Progenitor cell of endocrine pancreas (in vitro differentiated cells): ENCODE data around the gene CHCHD3. TPM values are rescaled to one million over a fixed set of nuclear protein-coding genes. Genes with fewer than 3 reads are reported as not detected.

Experiments used
- DNase-seq: peaks from one replicate; pipeline ENCODE4 v3.0.0; 2021; ENCODE audit warnings: low spot score; ENCODE audit not compliant: unreplicated experiment
- H3K27ac Mint-ChIP-seq: 2 replicates; pipeline ENCODE4 v1.8.0; 2021; ENCODE audit warnings: mild to moderate bottlenecking, moderate library complexity, mixed read lengths
- H3K27me3 Mint-ChIP-seq: 2 replicates; pipeline ENCODE4 v1.8.0; 2021; ENCODE audit warnings: mixed read lengths
- H3K36me3 Mint-ChIP-seq: 2 replicates; pipeline ENCODE4 v1.8.0; 2022; ENCODE audit warnings: mixed read lengths; ENCODE audit not compliant: insufficient read depth
- H3K4me1 Mint-ChIP-seq: 2 replicates; pipeline ENCODE4 v1.8.0; 2021; ENCODE audit warnings: low read depth, mixed read lengths
- H3K4me3 Mint-ChIP-seq: 2 replicates; pipeline ENCODE4 v1.8.0; 2021; ENCODE audit warnings: low read depth, mild to moderate bottlenecking, moderate library complexity, mixed read lengths
- H3K9me3 Mint-ChIP-seq: 2 replicates; pipeline ENCODE4 v1.8.0; 2021; ENCODE audit warnings: low read depth, mixed read lengths
- total RNA-seq: library from RNA; stranded (reverse); gene quantifications from 2 replicates; pipeline ENCODE4 v1.2.1, GENCODE V29; 2021
- TF ChIP-seq, protein P1 (sequence below): fragments of 200-600 bp; sonication (generic); IDR thresholded peaks from one replicate; pipeline ENCODE4 v1.5.0; 2021; ENCODE audit warnings: antibody characterized with exemption, mild to moderate bottlenecking; ENCODE audit not compliant: unreplicated experiment

The CHCHD3 gene
- total RNA-seq, 1 donor from 2014 or later = 67.3 TPM

DNA sequence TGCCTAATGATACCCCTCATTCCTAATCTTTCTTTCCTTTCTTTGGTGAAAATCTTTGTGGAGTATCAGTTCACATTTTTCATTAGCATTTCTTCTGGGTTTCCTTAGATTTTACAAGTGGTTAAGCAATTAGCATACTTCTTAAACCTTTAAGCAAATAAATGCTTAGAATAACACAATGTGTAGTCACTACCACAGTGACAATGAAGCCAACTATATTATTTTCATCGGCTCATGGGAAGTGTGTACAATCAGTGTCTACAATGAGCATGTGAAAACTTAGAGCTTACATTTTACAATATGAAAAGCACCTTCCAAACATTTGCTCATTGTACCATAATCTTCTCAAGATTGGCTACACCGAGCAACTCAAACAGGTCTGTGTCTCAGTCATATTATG is 329.5 kb downstream of the CHCHD3 start:
- no peak overlapping the region for H3K27ac Mint-ChIP-seq
- no peak overlapping the region for H3K4me3 Mint-ChIP-seq
- H3K9me3 Mint-ChIP-seq = no peaks in the 10 kb centered on the region
- H3K4me1 Mint-ChIP-seq = no peaks in the 10 kb centered on the region
- DNase-seq = no peak
- H3K27me3 Mint-ChIP-seq = peaks cover 5% of the 10 kb centered on the region
- no peaks in the 10 kb centered on the region for H3K36me3 Mint-ChIP-seq
- TF ChIP-seq, protein P1, sequence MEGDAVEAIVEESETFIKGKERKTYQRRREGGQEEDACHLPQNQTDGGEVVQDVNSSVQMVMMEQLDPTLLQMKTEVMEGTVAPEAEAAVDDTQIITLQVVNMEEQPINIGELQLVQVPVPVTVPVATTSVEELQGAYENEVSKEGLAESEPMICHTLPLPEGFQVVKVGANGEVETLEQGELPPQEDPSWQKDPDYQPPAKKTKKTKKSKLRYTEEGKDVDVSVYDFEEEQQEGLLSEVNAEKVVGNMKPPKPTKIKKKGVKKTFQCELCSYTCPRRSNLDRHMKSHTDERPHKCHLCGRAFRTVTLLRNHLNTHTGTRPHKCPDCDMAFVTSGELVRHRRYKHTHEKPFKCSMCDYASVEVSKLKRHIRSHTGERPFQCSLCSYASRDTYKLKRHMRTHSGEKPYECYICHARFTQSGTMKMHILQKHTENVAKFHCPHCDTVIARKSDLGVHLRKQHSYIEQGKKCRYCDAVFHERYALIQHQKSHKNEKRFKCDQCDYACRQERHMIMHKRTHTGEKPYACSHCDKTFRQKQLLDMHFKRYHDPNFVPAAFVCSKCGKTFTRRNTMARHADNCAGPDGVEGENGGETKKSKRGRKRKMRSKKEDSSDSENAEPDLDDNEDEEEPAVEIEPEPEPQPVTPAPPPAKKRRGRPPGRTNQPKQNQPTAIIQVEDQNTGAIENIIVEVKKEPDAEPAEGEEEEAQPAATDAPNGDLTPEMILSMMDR = no peak

DNA sequence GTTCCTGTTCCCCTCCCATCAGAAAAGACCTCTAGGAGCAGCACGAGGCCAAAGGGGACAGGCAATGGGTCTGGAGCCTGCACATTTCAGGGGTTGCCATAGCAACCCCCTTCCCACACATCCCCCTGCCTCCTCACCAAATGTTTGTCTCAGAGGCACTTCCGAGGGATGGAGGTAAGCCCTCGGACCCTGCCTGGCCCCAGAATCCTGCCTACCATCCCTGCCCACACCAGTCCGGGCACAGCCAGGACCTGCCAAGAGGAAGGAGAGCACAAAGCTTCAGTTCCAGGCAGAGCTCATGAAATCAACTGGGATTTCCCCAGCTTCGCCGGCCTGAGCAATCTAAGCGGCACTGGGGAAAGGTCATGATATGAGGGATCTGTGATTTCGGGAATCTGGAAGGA is 330.6 kb downstream of the CHCHD3 start:
- TF ChIP-seq, protein P1 = no peak
- DNase-seq = no peak
- no peak overlapping the region for H3K27ac Mint-ChIP-seq
- H3K9me3 Mint-ChIP-seq = no peaks in the 10 kb centered on the region
- no peaks in the 10 kb centered on the region for H3K4me1 Mint-ChIP-seq
- peaks cover 5% of the 10 kb centered on the region for H3K27me3 Mint-ChIP-seq
- H3K36me3 Mint-ChIP-seq = no peaks in the 10 kb centered on the region
- no peak overlapping the region for H3K4me3 Mint-ChIP-seq

DNA sequence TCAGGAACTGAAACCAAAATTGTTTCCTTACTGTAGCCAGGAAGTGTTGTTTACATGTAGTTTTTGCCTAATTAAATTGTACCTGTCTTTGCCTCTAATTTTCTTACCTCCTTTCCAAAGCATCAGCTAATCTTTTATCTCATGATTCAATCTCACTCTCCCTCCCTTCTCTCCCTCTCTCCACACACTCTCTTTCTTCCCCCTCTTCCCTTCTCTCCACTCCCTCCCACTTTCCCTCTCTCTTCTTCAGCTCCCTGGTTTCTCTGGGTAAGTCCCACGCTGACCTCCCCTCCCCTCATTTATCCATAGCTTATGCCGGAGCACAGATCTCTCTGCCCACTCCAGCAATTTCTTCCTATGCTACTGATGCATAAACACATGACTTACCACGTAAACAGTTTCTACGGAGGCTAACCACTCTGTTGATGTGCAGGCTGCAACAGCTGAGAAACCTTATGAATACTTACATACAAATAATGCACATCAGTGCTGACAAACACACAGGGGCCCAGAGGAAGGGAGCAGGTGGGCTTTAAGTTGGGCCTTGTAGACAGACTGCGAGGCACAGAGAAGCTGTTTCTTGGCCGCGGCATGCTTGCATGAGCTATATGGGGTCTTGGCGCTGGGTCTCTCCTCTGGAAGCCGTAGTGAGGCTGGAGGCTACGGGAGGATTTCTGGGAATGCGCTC is 331.2 kb downstream of the CHCHD3 start:
- TF ChIP-seq, protein P1 = no peak
- Mint-ChIP-seq H3K27ac (no peak overlapping the region), H3K36me3 (no peaks in the 10 kb centered on the region), H3K4me1 (no peaks in the 10 kb centered on the region), H3K27me3 (peaks cover 5% of the 10 kb centered on the region), H3K9me3 (no peaks in the 10 kb centered on the region), H3K4me3 (no peak overlapping the region)
- DNase-seq = no peak

DNA sequence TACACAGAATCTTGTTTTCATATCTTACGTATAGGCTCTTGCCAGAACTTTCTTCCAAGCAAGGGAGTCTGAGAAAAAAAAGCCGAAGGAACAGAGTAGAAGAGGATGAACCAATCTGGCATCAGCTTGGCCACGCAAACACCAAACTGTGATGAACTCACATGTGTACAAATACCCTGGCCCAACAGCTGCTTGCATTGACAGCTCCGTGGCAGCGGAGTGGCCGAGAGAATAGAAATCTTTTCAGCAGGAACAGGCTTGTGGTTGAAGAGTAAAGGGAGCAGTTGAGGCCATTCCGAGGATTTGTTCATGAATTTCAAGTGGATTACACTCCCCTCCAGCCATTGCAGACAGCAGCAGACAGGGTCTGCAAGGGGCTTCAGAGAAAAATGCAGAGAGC is 331.8 kb downstream of the CHCHD3 start:
- no peak overlapping the region for H3K27ac Mint-ChIP-seq
- no peaks in the 10 kb centered on the region for H3K4me1 Mint-ChIP-seq
- H3K27me3 Mint-ChIP-seq = peaks cover 5% of the 10 kb centered on the region
- no peaks in the 10 kb centered on the region for H3K9me3 Mint-ChIP-seq
- TF ChIP-seq, protein P1 = no peak
- H3K36me3 Mint-ChIP-seq = no peaks in the 10 kb centered on the region
- no peak for DNase-seq
- no peak overlapping the region for H3K4me3 Mint-ChIP-seq

DNA sequence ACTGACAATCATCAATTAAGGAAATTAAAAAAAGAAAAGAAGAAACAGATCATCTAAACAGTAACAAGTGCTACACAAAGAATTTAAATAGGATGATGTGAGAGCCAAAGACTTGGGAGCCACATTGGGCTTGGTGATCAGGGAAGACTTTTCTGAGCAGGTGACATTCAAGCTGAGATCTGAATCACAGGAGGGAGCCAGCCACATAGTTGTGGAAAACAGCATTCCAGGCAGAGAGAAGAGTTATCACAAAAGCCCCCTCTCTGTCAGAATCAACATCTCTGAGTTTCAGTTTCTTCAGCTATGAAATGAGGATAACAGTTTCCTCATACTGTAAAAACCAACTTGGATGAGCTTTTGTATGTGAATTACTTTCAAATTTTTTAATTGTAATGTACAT is 336.4 kb downstream of the CHCHD3 start:
- H3K27ac Mint-ChIP-seq = no peak overlapping the region
- H3K9me3 Mint-ChIP-seq = peaks cover 15% of the 10 kb centered on the region
- TF ChIP-seq, protein P1 = no peak
- H3K36me3 Mint-ChIP-seq = peaks cover 1% of the 10 kb centered on the region
- no peaks in the 10 kb centered on the region for H3K4me1 Mint-ChIP-seq
- no peak for DNase-seq
- H3K4me3 Mint-ChIP-seq = no peak overlapping the region
- peaks cover 2% of the 10 kb centered on the region for H3K27me3 Mint-ChIP-seq
